ENCODE data around the gene CBX7. TPM values are rescaled to one million over a fixed set of nuclear protein-coding genes. Genes with fewer than 3 reads are reported as not detected.

Gene CBX7
- total and polyA plus RNA-seq, 8 donors: 17.2 to 44.0 (median 25.1) TPM

- ATAC-seq (peak in 1 of 4 donors; percentile 62), FAIRE-seq (no peak)
Measured at GRCh38 chr22:39130892-39131855, 21.3 kb downstream of the CBX7 start.

GRCh38 chr22:39130152-39130704 lies 22.3 kb downstream of the CBX7 start:
- Histone ChIP-seq H3K4me1 (no peaks in the 10 kb centered on the region), H3K36me3 (peaks cover 0 to 5% (median 0%) of the 10 kb centered on the region in 3 donors), H3K27ac (no peak overlapping the region), H3K4me3 (no peak overlapping the region), H3K9me3 (no peaks in the 10 kb centered on the region), H3K27me3 (no peaks in the 10 kb centered on the region)
- intact Hi-C loops (cut with DNase I): no loop called here
- FAIRE-seq: no peak
- DNase-seq: peak in 1 of 6 donors; percentile 5
- 88 to 91% methylated on average over 8 of the region's 8 CpGs for WGBS, 2 donors
- no peak for ATAC-seq
- no peak for TF ChIP-seq CTCF (IDR thresholded peaks at IDR 0.05)

More at GRCh38 chr22:39130892-39131855, 21.3 kb downstream of the CBX7 start:
- Histone ChIP-seq H3K4me3 (no peak overlapping the region), H3K27ac (no peak overlapping the region), H3K4me1 (no peaks in the 10 kb centered on the region), H3K36me3 (peaks cover 0 to 5% (median 0%) of the 10 kb centered on the region in 3 donors), H3K27me3 (no peaks in the 10 kb centered on the region), H3K9me3 (no peaks in the 10 kb centered on the region)
- intact Hi-C loops (cut with DNase I): no loop called here
- peak in 3 of 6 donors; percentile 12 to 41 (median 34) for DNase-seq
- 74 to 78% methylated on average over 24 of the region's 24 CpGs for WGBS, 2 donors
- TF ChIP-seq CTCF (IDR thresholded peaks at IDR 0.05): no peak

DNA sequence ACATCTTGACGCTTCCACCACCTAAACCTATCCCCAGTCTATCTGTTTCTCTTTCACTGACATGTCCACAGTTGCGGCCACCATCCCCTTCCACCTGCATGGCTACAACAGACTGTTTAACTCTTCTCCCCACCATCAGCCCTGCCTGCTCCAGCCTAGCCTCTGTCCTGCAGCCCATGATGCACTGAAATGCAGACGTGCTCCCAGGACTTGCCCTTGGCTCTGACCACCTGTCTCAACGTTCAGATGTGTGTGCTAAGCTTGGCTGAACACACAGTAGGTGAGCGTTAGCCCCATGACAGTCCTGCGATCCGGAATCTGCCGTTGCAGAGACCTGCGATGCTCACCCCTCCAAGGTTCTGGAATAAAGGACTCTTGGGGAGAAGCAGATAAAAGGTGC lies 22.7 kb downstream of the CBX7 start:
- intact Hi-C loops (cut with DNase I): loop anchor here in 1 of 3 donors (10.0 kb wide), 1 partner anchor 265 kb away; no protein-coding TSS in a partner anchor
- peak in 1 of 6 donors; percentile 32 for DNase-seq
- no peaks in the 10 kb centered on the region for H3K27me3 ChIP-seq
- no peak for FAIRE-seq
- no peak overlapping the region for H3K4me3 ChIP-seq
- no peak overlapping the region for H3K27ac ChIP-seq
- TF ChIP-seq CTCF (IDR thresholded peaks at IDR 0.05): no peak
- no peak for ATAC-seq
- H3K4me1 ChIP-seq: no peaks in the 10 kb centered on the region
- WGBS, 2 donors: 91 to 97% methylated on average over 9 of the region's 9 CpGs
- H3K36me3 ChIP-seq: peaks cover 0 to 5% (median 0%) of the 10 kb centered on the region in 3 donors
- no peaks in the 10 kb centered on the region for H3K9me3 ChIP-seq

GRCh38 chr22:39129081-39129480 lies 23.4 kb downstream of the CBX7 start:
- FAIRE-seq (no peak), ATAC-seq (peak in 1 of 4 donors; percentile 26), DNase-seq (no peak)
- Histone ChIP-seq H3K4me3 (no peak overlapping the region), H3K9me3 (no peaks in the 10 kb centered on the region), H3K36me3 (peaks cover 0 to 5% (median 0%) of the 10 kb centered on the region in 3 donors), H3K27ac (no peak overlapping the region), H3K27me3 (no peaks in the 10 kb centered on the region), H3K4me1 (no peaks in the 10 kb centered on the region)
- intact Hi-C loops (cut with DNase I): loop anchor here in 1 of 3 donors (10.0 kb wide), 1 partner anchor 264 kb away; no protein-coding TSS in a partner anchor
- no peak for TF ChIP-seq CTCF (IDR thresholded peaks at IDR 0.05)
- WGBS, 2 donors: 89% methylated on average over 4 of the region's 4 CpGs
